Muscle layer of colon (tissue), 2 donors: ENCODE measurements around the gene MAPK8.

Source experiments
- H3K27ac ChIP-seq: one replicate; pipeline ENCODE4 v1.7.0; 2013; ENCODE audit warnings: low read depth, mild to moderate bottlenecking, low read length, moderate library complexity
- H3K27me3 ChIP-seq, 2 donors: one replicate each; pipeline ENCODE4 v1.7.0; 2013; ENCODE audit warnings: low read length in 2 of 2, mild to moderate bottlenecking in 2 of 2; ENCODE audit not compliant: insufficient read depth in 2 of 2, control insufficient read depth in 1 of 2
- H3K36me3 ChIP-seq: one replicate; pipeline ENCODE4 v1.7.0; 2013; ENCODE audit warnings: mild to moderate bottlenecking, low read length; ENCODE audit not compliant: insufficient read depth
- H3K4me1 ChIP-seq: one replicate; pipeline ENCODE4 v1.7.0; 2013; ENCODE audit warnings: mild to moderate bottlenecking, low read length; ENCODE audit not compliant: insufficient read depth
- H3K4me3 ChIP-seq, 2 donors: one replicate each; pipeline ENCODE4 v1.7.0; 2013; ENCODE audit warnings: low read length in 2 of 2, low read depth in 1 of 2, mild to moderate bottlenecking in 1 of 2, moderate library complexity in 1 of 2
- H3K9ac ChIP-seq: one replicate; pipeline ENCODE4 v1.7.0; 2013; ENCODE audit warnings: low read length
- H3K9me3 ChIP-seq: one replicate; pipeline ENCODE4 v1.7.0; 2013; ENCODE audit warnings: mild to moderate bottlenecking, low read length
- donor health status: abdominal sarcoma.
- donor health status: Adenocarcinoma of cecum.

Gene MAPK8

DNA sequence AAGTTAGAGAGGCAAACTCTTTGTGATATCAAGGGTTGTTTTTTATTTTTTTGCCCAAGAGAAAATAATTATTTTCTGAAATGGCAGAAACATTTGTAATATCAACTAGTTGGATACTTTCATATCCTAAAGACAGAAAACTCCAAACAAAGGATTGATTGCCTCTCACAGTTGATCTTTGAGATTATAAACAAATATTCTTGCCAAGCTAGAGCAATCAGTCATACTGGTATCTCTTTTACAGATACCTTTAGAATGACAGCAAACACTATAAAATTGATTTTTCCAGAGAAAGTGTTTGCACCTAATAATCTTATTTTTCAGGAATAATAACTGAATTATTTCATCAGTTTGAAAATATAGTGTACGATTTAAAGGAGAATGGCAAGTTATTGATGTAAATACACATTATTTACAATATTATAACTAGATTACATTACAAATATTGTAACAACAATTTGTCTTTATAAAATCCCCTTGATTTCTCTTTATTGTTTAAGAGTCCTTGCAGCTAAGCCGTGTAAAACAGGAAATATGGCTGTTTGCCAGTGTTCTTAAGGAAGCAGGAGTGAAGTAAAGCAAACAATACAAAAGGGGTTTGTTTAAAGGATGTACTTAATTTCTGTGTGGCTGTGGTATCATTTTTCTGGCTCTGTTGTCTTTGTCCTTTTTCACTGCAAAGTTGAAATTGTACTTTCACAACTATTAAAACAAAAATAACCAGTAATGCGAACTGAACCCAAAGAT is 58.4 kb downstream of the MAPK8 start:
- no peaks in the 10 kb centered on the region for H3K9me3 ChIP-seq
- H3K27me3 ChIP-seq: no peaks in the 10 kb centered on the region
- no peak overlapping the region for H3K27ac ChIP-seq
- H3K4me3 ChIP-seq: no peak overlapping the region
- H3K4me1 ChIP-seq: peaks cover 7% of the 10 kb centered on the region
- H3K36me3 ChIP-seq: no peaks in the 10 kb centered on the region
- H3K9ac ChIP-seq: no peak overlapping the region

DNA sequence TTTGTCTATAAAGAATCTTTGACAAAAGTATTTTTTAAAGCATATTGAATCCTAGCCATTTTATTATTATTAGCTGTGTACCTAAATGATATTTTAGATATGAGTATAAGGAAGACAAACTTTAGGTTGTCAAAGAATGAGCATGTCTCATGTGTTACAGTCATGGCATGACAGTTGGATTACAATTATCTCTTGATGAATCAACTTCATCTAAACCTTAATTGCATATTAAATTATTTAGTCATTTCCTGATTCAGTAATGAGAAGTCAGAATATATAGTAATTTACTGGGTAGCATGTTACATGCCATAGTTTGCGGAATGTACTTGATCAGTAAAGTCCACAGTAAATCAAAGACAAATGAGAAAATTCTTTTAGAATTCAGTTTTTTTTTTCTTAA is 59.2 kb downstream of the MAPK8 start:
- H3K9me3 ChIP-seq: no peaks in the 10 kb centered on the region
- no peak overlapping the region for H3K9ac ChIP-seq
- no peaks in the 10 kb centered on the region for H3K27me3 ChIP-seq
- no peak overlapping the region for H3K4me3 ChIP-seq
- H3K4me1 ChIP-seq: peaks cover 7% of the 10 kb centered on the region
- H3K36me3 ChIP-seq: no peaks in the 10 kb centered on the region
- no peak overlapping the region for H3K27ac ChIP-seq

DNA sequence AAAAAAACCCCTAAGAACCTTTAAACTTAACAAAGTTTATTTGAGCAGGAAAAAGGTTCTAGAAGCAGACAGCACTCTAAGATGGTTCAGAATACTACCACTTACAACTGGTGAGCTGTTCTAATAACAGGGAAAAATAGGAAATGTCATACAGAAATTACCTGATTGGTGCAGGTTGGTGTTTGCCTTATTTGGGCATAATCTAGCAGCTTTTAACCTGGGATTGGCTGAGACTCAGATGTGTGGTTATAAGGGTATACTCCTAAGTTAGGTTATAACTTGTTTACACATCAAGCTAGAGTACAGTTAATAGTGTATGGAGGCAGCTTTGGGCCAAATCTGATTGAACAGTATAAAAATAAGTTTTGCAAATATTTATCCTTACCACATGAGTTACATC is 59.8 kb downstream of the MAPK8 start:
- H3K4me3 ChIP-seq: no peak overlapping the region
- no peaks in the 10 kb centered on the region for H3K9me3 ChIP-seq
- no peak overlapping the region for H3K9ac ChIP-seq
- no peaks in the 10 kb centered on the region for H3K27me3 ChIP-seq
- no peaks in the 10 kb centered on the region for H3K36me3 ChIP-seq
- no peak overlapping the region for H3K27ac ChIP-seq
- peaks cover 7% of the 10 kb centered on the region for H3K4me1 ChIP-seq

DNA sequence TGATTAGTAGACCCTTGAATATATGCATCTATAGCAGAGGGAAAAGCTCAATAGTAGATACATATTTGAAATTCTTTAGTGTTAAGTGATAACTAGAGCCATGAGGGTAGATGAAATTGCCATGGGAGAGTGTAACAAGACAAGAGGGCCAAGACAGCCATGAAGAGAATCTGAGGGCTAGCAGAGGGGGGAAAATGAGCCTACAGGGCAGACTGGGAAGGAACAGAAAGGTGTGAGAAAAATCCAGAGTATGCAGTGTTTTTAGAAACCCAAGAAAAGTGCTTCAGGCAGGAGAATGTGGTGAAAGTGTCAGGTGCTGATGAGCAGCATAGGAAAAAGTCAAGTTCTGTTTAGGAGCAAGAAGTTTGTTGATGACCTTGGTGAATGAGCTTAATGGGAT is 63.0 kb downstream of the MAPK8 start:
- Histone ChIP-seq H3K36me3 (no peaks in the 10 kb centered on the region), H3K9me3 (no peaks in the 10 kb centered on the region), H3K9ac (no peak overlapping the region), H3K4me1 (peaks cover 7% of the 10 kb centered on the region), H3K4me3 (no peak overlapping the region), H3K27me3 (no peaks in the 10 kb centered on the region), H3K27ac (no peak overlapping the region)

DNA sequence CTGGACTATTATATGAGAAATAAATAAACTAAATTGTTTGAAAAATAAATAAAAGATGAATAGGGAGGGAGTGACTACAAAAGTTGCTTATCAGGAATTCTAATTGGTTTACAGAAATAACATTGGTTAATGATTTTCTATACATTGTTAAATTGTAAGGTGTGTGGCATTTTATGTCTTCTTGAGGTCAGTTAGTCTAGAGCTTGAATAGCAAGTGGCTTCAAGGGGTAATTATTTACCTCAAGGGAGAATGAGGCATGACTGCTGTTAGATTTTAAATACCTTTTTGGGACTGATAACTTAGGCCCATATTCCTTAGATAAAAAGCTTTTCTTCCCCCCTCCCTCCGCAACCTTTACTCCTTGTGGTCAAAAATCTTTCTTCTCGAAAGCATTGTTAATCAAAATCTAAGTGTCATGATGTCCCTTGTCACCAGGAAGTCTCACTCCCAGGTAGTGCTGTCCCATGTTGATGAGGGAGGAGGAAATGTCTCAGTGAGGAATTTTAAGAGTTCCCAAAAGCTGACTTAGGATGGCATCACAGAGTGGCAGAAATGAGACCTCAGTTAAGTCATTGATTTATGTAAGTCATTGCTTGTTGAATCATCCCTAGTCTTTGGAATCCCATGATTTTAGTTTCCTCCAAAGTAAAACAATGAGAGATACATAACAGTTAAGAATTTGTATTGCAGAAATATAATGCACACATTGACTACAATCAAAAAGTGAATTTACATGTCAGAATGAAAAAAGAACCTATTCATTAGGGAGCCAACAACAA is 71.5 kb downstream of the MAPK8 start:
- no peaks in the 10 kb centered on the region for H3K27me3 ChIP-seq
- no peaks in the 10 kb centered on the region for H3K4me1 ChIP-seq
- no peak overlapping the region for H3K9ac ChIP-seq
- no peak overlapping the region for H3K4me3 ChIP-seq
- H3K27ac ChIP-seq: no peak overlapping the region
- H3K36me3 ChIP-seq: no peaks in the 10 kb centered on the region
- H3K9me3 ChIP-seq: no peaks in the 10 kb centered on the region

DNA sequence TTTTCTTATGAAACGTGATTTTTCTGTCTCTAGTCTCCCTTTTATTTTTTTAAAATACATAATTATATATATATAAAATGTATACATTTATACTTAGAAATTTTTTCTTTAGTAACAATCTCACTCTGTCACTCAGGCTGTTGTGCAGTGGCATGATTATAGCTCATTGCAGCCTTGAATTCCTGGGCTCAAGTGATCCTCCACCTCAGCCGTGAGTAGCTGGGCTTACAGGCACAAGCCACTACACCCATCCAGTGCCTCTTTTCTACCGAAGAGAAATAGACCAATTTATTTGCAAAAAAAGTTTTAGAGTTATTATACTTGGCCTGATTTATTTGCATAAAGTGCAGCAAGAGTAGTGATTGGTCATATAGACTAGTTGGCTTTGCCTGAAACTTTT is 72.2 kb downstream of the MAPK8 start:
- no peak overlapping the region for H3K9ac ChIP-seq
- H3K27ac ChIP-seq: no peak overlapping the region
- no peaks in the 10 kb centered on the region for H3K27me3 ChIP-seq
- H3K36me3 ChIP-seq: no peaks in the 10 kb centered on the region
- no peaks in the 10 kb centered on the region for H3K4me1 ChIP-seq
- no peak overlapping the region for H3K4me3 ChIP-seq
- no peaks in the 10 kb centered on the region for H3K9me3 ChIP-seq

DNA sequence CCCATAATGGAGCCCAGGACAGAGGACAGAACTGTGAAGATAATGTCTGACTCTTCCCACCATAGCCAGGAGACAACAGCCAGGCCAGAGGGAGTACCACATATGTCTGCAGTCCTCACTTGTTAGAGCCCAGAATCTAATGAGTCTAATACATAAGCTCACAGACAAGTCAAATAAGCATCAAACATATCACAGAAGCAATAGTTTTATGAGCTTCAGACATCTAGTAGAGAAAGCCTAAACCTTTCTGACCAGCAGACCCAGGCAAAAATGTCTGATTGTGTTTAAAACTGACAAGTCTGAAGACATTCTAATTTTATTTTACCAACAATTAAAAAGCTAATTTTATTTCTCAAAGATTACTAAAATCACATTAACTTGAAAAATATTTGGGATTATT is 75.5 kb downstream of the MAPK8 start:
- Histone ChIP-seq H3K9ac (no peak overlapping the region), H3K36me3 (no peaks in the 10 kb centered on the region), H3K27me3 (no peaks in the 10 kb centered on the region), H3K4me3 (no peak overlapping the region), H3K4me1 (peaks cover 5% of the 10 kb centered on the region), H3K27ac (no peak overlapping the region), H3K9me3 (no peaks in the 10 kb centered on the region)

DNA sequence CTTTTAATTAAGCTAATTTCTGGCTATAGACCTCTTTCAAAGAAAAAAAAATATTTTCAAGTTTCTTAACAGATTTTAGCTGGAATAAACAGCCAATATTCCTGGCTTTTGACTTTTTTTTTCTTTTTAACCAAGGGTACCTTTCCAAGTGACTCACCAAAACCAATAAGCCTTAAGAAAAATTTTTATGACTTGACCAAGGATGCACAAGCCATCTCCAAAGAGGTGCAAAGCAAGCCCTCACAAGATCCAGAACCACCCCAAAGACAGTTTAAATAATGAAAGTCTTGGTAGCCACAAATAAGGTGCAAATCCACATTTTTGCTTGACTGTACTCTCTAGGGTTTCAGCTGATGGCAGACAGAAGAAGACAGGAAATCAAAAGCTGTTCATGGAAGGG is 76.5 kb downstream of the MAPK8 start:
- Histone ChIP-seq H3K9ac (no peak overlapping the region), H3K36me3 (no peaks in the 10 kb centered on the region), H3K27ac (no peak overlapping the region)

DNA sequence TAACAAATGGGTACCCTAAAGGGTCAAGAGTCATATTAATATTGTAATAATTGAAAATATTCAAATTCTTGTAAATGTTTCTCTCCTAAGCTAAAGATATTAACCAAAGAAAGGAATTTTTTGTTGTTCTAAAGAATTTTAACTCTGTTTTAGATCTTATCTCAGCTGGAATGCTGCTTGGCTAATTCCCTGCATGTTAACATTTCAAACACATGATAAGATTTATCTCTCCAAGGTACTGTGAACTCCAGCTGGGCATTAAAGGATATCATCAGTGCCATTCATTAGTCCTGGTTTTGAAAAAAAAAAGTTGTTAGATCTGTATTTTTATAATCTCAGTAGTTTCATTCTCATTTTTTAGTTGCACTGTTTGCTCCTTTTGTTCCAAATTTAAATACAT is 76.9 kb downstream of the MAPK8 start:
- no peaks in the 10 kb centered on the region for H3K9me3 ChIP-seq
- no peaks in the 10 kb centered on the region for H3K27me3 ChIP-seq
- H3K4me3 ChIP-seq: no peak overlapping the region
- H3K4me1 ChIP-seq: peaks cover 5% of the 10 kb centered on the region
- H3K27ac ChIP-seq: no peak overlapping the region
- H3K36me3 ChIP-seq: no peaks in the 10 kb centered on the region
- H3K9ac ChIP-seq: no peak overlapping the region

More for the DNA sequence above, 76.5 kb downstream of the MAPK8 start:
- Histone ChIP-seq H3K4me1 (peaks cover 5% of the 10 kb centered on the region), H3K9me3 (no peaks in the 10 kb centered on the region), H3K4me3 (no peak overlapping the region), H3K27me3 (no peaks in the 10 kb centered on the region)

DNA sequence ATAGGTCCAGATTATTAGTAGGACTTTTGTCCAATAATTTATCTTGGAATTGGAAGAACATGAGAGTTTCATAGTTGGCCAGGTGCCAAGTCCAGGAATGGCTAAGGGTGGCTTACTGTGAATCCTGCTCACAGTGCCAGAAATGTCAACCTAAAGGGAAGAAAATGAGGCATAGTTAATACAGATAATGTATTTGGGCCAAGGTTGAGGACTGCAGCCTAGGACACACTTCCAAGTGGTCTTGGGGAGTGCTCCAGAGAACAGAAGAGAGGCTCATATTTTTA is 78.2 kb downstream of the MAPK8 start:
- Histone ChIP-seq H3K4me1 (peaks cover 5% of the 10 kb centered on the region), H3K4me3 (no peak overlapping the region), H3K9ac (no peak overlapping the region), H3K27ac (no peak overlapping the region), H3K9me3 (no peaks in the 10 kb centered on the region), H3K27me3 (no peaks in the 10 kb centered on the region), H3K36me3 (no peaks in the 10 kb centered on the region)

DNA sequence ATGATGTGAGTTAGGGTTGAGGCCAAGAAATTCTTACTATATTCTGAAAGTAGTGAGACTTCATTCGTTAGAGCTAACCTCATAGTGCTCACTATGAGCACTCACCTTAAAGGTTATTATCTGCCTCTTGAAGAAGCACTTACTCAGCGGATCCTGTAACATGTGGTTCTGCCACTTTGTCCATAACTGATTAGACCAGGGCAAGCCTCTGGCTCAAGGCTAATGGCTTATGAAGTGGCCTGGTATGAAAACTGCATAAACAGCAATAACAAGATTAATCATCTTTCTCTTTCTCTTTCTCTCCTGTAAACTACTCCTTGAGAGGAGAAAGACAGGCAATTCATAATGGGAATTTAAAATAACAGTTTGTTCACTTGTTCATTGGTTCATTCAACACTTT is 82.8 kb downstream of the MAPK8 start:
- peaks cover 5% of the 10 kb centered on the region for H3K4me1 ChIP-seq
- no peak overlapping the region for H3K27ac ChIP-seq
- no peaks in the 10 kb centered on the region for H3K9me3 ChIP-seq

More for the DNA sequence above, 82.8 kb downstream of the MAPK8 start:
- H3K9ac ChIP-seq: no peak overlapping the region
- H3K36me3 ChIP-seq: no peaks in the 10 kb centered on the region
- no peak overlapping the region for H3K4me3 ChIP-seq
- H3K27me3 ChIP-seq: no peaks in the 10 kb centered on the region
